22Rv1 (cell line): ENCODE data around the gene GUK1.

Source experiments
- CTCF ChIP-seq: fragments of 450-650 bp; IDR thresholded peaks from 2 replicates; pipeline ENCODE4 v1.5.1; 2017; ENCODE audit warnings: mild to moderate bottlenecking
- ZFX ChIP-seq: fragments of 450-650 bp; IDR thresholded peaks from 2 replicates; pipeline ENCODE4 v1.6.1; 2017; ENCODE audit warnings: antibody characterized with exemption, borderline replicate concordance

GRCh38 chr1:228154021-228154669 is 14.1 kb downstream of the GUK1 start:
- no peak for TF ChIP-seq CTCF
- TF ChIP-seq ZFX: no peak
